SIG-M5 (cell line): ENCODE measurements around the gene GABARAPL2.
"Not testable (repeated sequence)": the region's sequence is repeated elsewhere in the genome, so short reads cannot be mapped to it uniquely, and the experiment has no call there.

ENCODE experiments used
- DNase-seq: peaks from one replicate; lab custom pipeline; 2025; lab: John Stamatoyannopoulos, UW

The GABARAPL2 gene

DNA sequence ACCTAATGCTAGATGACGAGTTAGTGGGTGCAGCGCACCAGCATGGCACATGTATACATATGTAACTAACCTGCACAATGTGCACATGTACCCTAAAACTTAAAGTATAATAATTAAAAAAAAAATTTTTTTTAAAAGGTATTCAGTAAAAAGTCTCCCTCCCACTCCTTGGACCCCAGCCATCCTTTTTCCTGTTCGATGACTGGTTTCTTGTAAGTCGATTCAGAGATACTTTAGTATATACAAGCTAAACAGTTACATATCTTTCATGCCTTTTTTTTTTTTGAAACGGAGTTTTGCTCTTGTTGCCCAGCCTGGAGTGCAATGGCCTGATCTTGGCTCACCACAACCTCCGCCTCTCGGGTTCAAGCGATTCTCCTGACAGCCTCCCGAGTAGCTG is 25.7 kb downstream of the GABARAPL2 start:
- not testable (repeated sequence) for DNase-seq

- DNase-seq, result no peak
These were observed 27.1 kb downstream of the GABARAPL2 start for GRCh38 chr16:75593308-75593707.

GRCh38 chr16:75593825-75594820 is 27.9 kb downstream of the GABARAPL2 start:
- no peak for DNase-seq

DNA sequence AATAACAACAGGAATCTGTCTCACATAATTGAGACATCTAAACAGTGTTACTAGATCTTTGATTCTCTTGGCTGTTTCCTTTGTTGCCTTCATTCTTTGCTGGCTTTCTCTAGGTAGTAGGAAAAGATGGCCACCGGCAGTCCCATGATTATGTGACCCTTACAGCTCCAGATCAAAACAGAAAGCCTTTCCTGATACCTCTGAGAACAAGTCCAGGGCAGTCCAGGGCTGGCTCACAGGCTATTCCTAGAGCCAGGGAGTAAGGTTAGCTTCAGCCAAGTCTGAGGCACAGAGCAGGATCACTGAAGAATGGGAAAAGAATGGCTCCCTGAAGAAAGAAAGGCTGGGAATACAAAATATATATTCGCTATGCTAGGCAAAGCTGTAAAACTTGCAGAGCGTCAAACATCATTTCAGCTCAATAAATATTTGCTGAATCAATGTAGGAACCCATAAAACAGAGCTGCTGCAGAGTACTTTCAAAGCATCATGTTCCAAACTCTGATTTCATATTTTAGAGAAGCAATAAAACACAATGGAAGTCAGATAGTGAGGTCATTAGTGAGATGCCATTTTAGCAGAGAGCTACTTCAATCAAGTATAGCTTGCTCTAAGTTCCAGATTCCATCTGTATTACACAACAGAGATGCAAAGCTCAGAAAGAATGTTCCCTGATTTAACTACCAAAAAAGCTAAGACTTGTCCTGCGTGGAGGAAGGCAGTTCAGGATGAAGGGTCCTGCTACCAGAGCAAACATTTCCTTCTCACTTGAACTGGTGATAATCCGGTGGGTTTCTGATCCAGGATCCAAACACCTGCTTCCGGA is 33.5 kb downstream of the GABARAPL2 start:
- no peak for DNase-seq

- no peak for DNase-seq
These were observed 37.1 kb downstream of the GABARAPL2 start for GRCh38 chr16:75603241-75603640.

- no peak for DNase-seq
These were observed 40.3 kb downstream of the GABARAPL2 start for GRCh38 chr16:75606507-75606906.

GRCh38 chr16:75614066-75614897 is 48.1 kb downstream of the GABARAPL2 start:
- no peak for DNase-seq

GRCh38 chr16:75615619-75616018 is 49.4 kb downstream of the GABARAPL2 start:
- no peak for DNase-seq

GRCh38 chr16:75616521-75617010 is 50.4 kb downstream of the GABARAPL2 start:
- no peak for DNase-seq

DNA sequence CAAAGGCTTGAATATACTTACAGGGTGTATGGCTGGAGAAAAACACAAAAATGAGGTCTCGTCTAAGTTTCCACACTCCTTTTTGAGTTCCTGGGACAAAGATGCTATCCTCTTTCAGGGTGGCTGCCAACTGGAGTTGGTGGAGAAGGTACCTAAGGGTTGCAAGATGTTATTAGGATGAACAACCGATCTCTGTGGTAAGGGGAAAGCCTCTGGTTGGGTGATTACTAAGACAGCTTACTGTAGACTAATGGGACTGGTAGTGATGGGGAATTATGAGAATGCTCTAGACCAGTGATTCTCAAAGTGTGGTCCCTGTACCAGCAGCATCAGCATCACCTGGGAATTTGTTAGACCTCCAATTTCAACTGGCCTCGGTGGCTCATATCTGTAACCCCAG is 50.9 kb downstream of the GABARAPL2 start:
- no peak for DNase-seq

GRCh38 chr16:75618780-75619179 is 52.6 kb downstream of the GABARAPL2 start:
- no peak for DNase-seq

GRCh38 chr16:75620326-75621169 is 54.4 kb downstream of the GABARAPL2 start:
- no peak for DNase-seq

- no peak for DNase-seq
These were observed 54.9 kb downstream of the GABARAPL2 start for GRCh38 chr16:75621170-75621477.

GRCh38 chr16:75622761-75623605 is 56.8 kb downstream of the GABARAPL2 start, which contains the start of gene ADAT1:
Gene ADAT1 (minus strand): TSS chr16:75623281. CDS start chr16:75620799, 2,482 bp downstream.
- peak; percentile 68 for DNase-seq

DNA sequence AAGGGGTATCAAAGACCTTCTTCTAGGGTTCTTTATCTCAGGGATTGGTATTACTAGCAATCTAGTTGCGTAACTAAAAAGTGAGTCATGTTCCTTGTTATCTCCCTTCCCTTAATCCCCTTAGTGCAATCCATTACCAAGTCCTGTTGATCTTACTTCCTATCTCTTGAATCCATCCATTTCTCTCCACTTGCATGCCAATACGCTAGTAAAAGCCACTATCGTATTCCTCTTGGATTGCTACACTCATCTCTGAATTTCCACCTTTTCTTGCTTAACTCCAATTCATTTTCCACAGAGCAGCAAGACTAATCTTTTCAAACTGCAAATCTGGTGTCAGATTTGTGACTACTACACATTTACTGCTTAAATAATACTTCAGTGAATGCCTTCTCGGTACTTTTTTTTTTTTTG is 58.7 kb downstream of the GABARAPL2 start:
- no peak for DNase-seq

DNA sequence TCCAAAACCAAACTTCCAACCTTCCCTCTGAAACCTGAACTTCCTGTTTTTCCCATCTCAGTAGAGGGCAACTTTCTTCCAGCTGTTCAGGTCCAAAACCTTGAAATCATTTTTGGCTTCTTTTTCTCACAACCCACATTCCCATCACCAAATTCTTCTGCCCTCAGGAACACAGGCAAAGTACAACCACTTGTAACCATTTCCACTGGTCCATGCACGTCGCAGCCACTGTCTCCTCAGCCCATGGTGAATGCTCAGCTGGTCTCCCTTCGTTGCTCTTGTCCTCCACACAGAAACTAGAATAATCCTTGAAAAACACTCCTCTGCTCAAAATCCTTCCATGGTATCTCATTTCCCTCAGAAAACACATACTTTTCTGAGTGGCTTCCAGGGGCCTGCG is 60.6 kb downstream of the GABARAPL2 start:
- DNase-seq, result no peak
